Stimulated activated CD4-positive, alpha-beta T cell treated with anti-CD3 and anti-CD28 coated beads, TNF-alpha, amount 100 ng/mL, for 1 hour (primary cell): ENCODE measurements around the gene EEFSEC.

Experiments used
- DNase-seq, 3 donors: peaks; one replicate each; pipeline ENCODE4 v3.0.0-alpha.2; 2020; ENCODE audit warnings: low read depth in 3 of 3, low spot score in 1 of 3

The EEFSEC gene

GRCh38 chr3:128153156-128154041, at the start of gene EEFSEC:
EEFSEC (plus strand) TSS chr3:128153481; CDS start chr3:128153508, 27 bp downstream.
- peak; percentile 49 to 91 (median 71) for DNase-seq

GRCh38 chr3:128107834-128108233, 45.4 kb upstream of the EEFSEC start:
- DNase-seq = no peak

- DNase-seq = no peak
Measured at GRCh38 chr3:128111147-128111546, 42.1 kb upstream of the EEFSEC start.

- DNase-seq = no peak
Measured at GRCh38 chr3:128112357-128112968, 40.8 kb upstream of the EEFSEC start.

GRCh38 chr3:128113817-128114794, 39.2 kb upstream of the EEFSEC start:
- DNase-seq = no peak

- no peak for DNase-seq
Measured at GRCh38 chr3:128122013-128122412, 31.3 kb upstream of the EEFSEC start.

GRCh38 chr3:128123156-128123537, 30.1 kb upstream of the EEFSEC start:
- no peak for DNase-seq

- peak; percentile 86 to 88 (median 86) for DNase-seq
Measured at GRCh38 chr3:128123538-128124368, 29.5 kb upstream of the EEFSEC start, which contains the start of gene RUVBL1. RUVBL1 (minus strand) TSS chr3:128123812; CDS start chr3:128123724, 88 bp downstream.

- DNase-seq = no peak
Measured at GRCh38 chr3:128127236-128127635, 26.0 kb upstream of the EEFSEC start.

GRCh38 chr3:128128251-128128650, 25.0 kb upstream of the EEFSEC start:
- DNase-seq = no peak

GRCh38 chr3:128131897-128132646, 21.2 kb upstream of the EEFSEC start:
- DNase-seq = no peak

GRCh38 chr3:128133273-128133883, 19.9 kb upstream of the EEFSEC start:
- peak in 1 of 3 donors; percentile 10 for DNase-seq

GRCh38 chr3:128143496-128143895, 9.8 kb upstream of the EEFSEC start:
- DNase-seq = no peak

GRCh38 chr3:128144512-128145187, 8.6 kb upstream of the EEFSEC start:
- no peak for DNase-seq

GRCh38 chr3:128145279-128145678, 8.0 kb upstream of the EEFSEC start:
- no peak for DNase-seq

- DNase-seq = no peak
Measured at GRCh38 chr3:128146201-128146600, 7.1 kb upstream of the EEFSEC start.

GRCh38 chr3:128149650-128150049, 3.6 kb upstream of the EEFSEC start:
- no peak for DNase-seq

- DNase-seq = no peak
Measured at GRCh38 chr3:128151758-128152274, 1.5 kb upstream of the EEFSEC start.
